MM.1S (cell line): Measurements from ENCODE around the gene DSCAM.
A peak's percentile ranks its signal among the peaks of the same experiment; 100 is the strongest.

ENCODE experiments used
- DNase-seq: peaks from one replicate; pipeline ENCODE4 v3.0.0-alpha.2; 2015
- H2AFZ ChIP-seq: fragments of 300-600 bp; sonication (generic); 2 replicates; pipeline ENCODE4 v1.6.0; 2016; ENCODE audit warnings: antibody characterized with exemption, low read length
- H3F3A ChIP-seq: fragments of 300-600 bp; sonication (generic); 2 replicates; pipeline ENCODE4 v1.6.1; 2016; ENCODE audit warnings: mild to moderate bottlenecking, antibody characterized with exemption, low read length, moderate library complexity, mixed read lengths; ENCODE audit not compliant: insufficient read depth
- H3K27ac ChIP-seq: fragments of 300-600 bp; sonication (generic); 2 replicates; pipeline ENCODE4 v1.5.1; 2016; ENCODE audit warnings: mild to moderate bottlenecking, low read length
- H3K27me3 ChIP-seq: fragments of 300-600 bp; sonication (generic); replicated peaks from 2 replicates; pipeline ENCODE4 v1.6.0; 2016; ENCODE audit warnings: low read length; ENCODE audit not compliant: insufficient read depth
- H3K36me3 ChIP-seq: fragments of 300-600 bp; sonication (generic); replicated peaks from 2 replicates; pipeline ENCODE4 v1.6.1; 2016; ENCODE audit warnings: mild to moderate bottlenecking, low read length, mixed read lengths; ENCODE audit not compliant: insufficient read depth
- H3K4me1 ChIP-seq: fragments of 300-600 bp; sonication (generic); 2 replicates; pipeline ENCODE4 v1.6.1; 2016; ENCODE audit warnings: low read length, mixed read lengths
- H3K4me2 ChIP-seq: fragments of 300-600 bp; sonication (generic); 2 replicates; pipeline ENCODE4 v1.6.0; 2016; ENCODE audit warnings: low read depth, low read length
- H3K4me3 ChIP-seq: fragments of 300-600 bp; sonication (generic); 2 replicates; pipeline ENCODE4 v1.5.1; 2016; ENCODE audit warnings: low read length, mixed read lengths
- H3K79me2 ChIP-seq: fragments of 300-600 bp; sonication (generic); 2 replicates; pipeline ENCODE4 v1.6.1; 2016; ENCODE audit warnings: mixed run types, low read length, mixed read lengths
- H3K9ac ChIP-seq: fragments of 300-600 bp; sonication (generic); 2 replicates; pipeline ENCODE4 v1.6.1; 2016; ENCODE audit warnings: low read length, mixed read lengths
- H3K9me2 ChIP-seq: fragments of 300-600 bp; sonication (generic); replicated peaks from 2 replicates; pipeline ENCODE4 v1.6.1; 2016; ENCODE audit warnings: mild to moderate bottlenecking, low read length, mixed read lengths; ENCODE audit not compliant: insufficient read depth
- H3K9me3 ChIP-seq: fragments of 300-600 bp; sonication (generic); replicated peaks from 2 replicates; pipeline ENCODE4 v1.6.1; 2016; ENCODE audit warnings: mild to moderate bottlenecking, low read length, mixed read lengths; ENCODE audit not compliant: insufficient read depth
- H4K20me1 ChIP-seq: fragments of 300-600 bp; sonication (generic); 2 replicates; pipeline ENCODE4 v1.6.1; 2016; ENCODE audit warnings: mild to moderate bottlenecking, low read length, moderate library complexity, mixed read lengths; ENCODE audit not compliant: insufficient read depth
- EZH2 ChIP-seq: fragments of 300-600 bp; sonication (generic); optimal IDR thresholded peaks from 2 replicates; pipeline ENCODE3; 2017; ENCODE audit warnings: low read depth, mild to moderate bottlenecking, antibody characterized with exemption, low read length, mixed read lengths
- EZH2phosphoT487 ChIP-seq: fragments of 300-600 bp; sonication (generic); IDR thresholded peaks from 2 replicates; pipeline ENCODE4 v1.6.1; 2018; ENCODE audit warnings: antibody characterized with exemption, low read length
- TF ChIP-seq, protein P1 (sequence below): fragments of 300-600 bp; sonication (generic); IDR thresholded peaks from 2 replicates; pipeline ENCODE4 v1.5.1; 2016; ENCODE audit warnings: antibody characterized with exemption, low read length, mixed read lengths

Gene DSCAM

DNA sequence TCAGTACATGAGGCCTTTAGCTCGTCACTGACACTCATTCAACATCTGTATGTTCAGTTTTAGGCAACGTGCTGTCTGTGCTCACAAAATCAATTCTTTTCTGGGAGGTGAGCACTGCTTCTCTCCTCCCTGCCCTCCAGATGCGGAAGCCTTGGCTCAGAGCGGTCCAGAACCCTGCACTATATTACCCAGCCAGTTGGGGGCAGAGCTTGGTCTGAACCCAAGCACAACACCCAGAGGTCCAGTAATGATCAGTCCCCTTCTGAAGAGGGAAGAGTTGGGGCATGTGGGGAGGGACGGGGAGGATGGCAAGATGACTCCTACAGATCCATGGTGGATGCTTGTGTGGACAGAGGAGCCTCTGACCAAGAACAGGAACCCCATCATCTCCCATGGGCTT is 5.6 kb upstream of the DSCAM start:
- H3K27me3 ChIP-seq: no peaks in the 10 kb centered on the region
- no peaks in the 10 kb centered on the region for H4K20me1 ChIP-seq
- no peak overlapping the region for H3K27ac ChIP-seq
- H3K9ac ChIP-seq: no peak overlapping the region
- no peak overlapping the region for H2AFZ ChIP-seq
- no peaks in the 10 kb centered on the region for H3K36me3 ChIP-seq
- no peaks in the 10 kb centered on the region for H3K4me1 ChIP-seq
- TF ChIP-seq EZH2phosphoT487: no peak
- TF ChIP-seq, protein P1, sequence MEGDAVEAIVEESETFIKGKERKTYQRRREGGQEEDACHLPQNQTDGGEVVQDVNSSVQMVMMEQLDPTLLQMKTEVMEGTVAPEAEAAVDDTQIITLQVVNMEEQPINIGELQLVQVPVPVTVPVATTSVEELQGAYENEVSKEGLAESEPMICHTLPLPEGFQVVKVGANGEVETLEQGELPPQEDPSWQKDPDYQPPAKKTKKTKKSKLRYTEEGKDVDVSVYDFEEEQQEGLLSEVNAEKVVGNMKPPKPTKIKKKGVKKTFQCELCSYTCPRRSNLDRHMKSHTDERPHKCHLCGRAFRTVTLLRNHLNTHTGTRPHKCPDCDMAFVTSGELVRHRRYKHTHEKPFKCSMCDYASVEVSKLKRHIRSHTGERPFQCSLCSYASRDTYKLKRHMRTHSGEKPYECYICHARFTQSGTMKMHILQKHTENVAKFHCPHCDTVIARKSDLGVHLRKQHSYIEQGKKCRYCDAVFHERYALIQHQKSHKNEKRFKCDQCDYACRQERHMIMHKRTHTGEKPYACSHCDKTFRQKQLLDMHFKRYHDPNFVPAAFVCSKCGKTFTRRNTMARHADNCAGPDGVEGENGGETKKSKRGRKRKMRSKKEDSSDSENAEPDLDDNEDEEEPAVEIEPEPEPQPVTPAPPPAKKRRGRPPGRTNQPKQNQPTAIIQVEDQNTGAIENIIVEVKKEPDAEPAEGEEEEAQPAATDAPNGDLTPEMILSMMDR: 0 out of 2 replicates have a peak, but pooled peaks have one; percentile 5
- H3K9me3 ChIP-seq: no peaks in the 10 kb centered on the region
- DNase-seq: no peak
- H3K79me2 ChIP-seq: no peaks in the 10 kb centered on the region
- no peak overlapping the region for H3K4me2 ChIP-seq
- H3F3A ChIP-seq: no peaks in the 10 kb centered on the region
- no peaks in the 10 kb centered on the region for H3K9me2 ChIP-seq
- no peak overlapping the region for H3K4me3 ChIP-seq

DNA sequence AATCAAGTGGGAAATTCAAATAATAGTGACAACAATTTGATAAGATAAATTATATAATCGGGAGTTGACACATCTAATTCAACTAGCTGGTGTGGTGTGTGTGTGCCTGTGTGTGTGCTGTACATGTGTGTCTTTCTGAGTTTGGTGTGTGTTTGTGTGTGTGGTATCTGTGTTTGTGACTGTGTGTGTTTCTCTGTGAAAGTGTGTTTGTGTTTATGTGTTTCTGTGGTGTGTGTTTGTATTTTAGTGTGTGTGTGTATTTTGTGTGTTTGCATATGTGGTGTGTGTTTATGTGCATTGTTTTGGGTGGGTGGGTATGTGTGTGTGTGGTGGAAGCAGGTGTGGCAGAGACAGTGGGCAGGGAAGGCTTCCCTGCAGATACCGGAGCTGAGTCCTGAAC is 4.8 kb upstream of the DSCAM start:
- no peaks in the 10 kb centered on the region for H3F3A ChIP-seq
- H3K4me3 ChIP-seq: no peak overlapping the region

DNA sequence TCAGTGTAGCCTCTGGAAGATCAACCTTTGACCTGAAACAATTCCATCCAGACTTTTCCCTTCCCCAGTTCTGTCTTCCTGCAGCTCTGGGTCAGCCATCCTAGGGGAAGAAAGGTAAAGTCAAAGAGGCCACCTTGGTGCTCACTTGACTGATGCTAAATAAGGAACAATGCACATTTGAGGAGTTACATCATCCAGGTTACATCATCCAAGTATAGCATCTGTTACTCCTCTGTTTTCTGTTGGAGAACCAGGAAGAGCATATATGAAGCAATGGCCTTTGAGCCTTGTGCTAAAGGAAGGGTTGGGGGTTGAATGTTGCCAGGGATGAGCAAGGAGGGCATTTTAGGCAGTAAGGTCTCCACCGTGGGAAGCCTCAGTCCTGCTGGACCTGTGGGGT is 3.1 kb upstream of the DSCAM start:
- Histone ChIP-seq H3K9me3 (no peaks in the 10 kb centered on the region), H3K4me3 (no peak overlapping the region), H3K27me3 (no peaks in the 10 kb centered on the region), H3K9me2 (no peaks in the 10 kb centered on the region), H4K20me1 (no peaks in the 10 kb centered on the region), H3K79me2 (no peaks in the 10 kb centered on the region), H3K4me1 (peaks cover 2% of the 10 kb centered on the region; the same call in 1 of the 2 replicates), H3K27ac (no peak overlapping the region), H3K9ac (no peak overlapping the region), H2AFZ (no peak overlapping the region), H3K4me2 (no peak overlapping the region), H3K36me3 (no peaks in the 10 kb centered on the region), H3F3A (no peaks in the 10 kb centered on the region)
- DNase-seq: no peak
- TF ChIP-seq, protein P1: no peak
- TF ChIP-seq EZH2 (no peak), EZH2phosphoT487 (no peak)

More for the DNA sequence above, 4.8 kb upstream of the DSCAM start:
- Histone ChIP-seq H3K9me2 (no peaks in the 10 kb centered on the region), H4K20me1 (no peaks in the 10 kb centered on the region), H3K4me1 (no peaks in the 10 kb centered on the region), H2AFZ (no peak overlapping the region), H3K9me3 (no peaks in the 10 kb centered on the region), H3K4me2 (no peak overlapping the region), H3K36me3 (no peaks in the 10 kb centered on the region), H3K27ac (no peak overlapping the region), H3K9ac (no peak overlapping the region), H3K79me2 (no peaks in the 10 kb centered on the region), H3K27me3 (no peaks in the 10 kb centered on the region)
- TF ChIP-seq, protein P1: no peak
- TF ChIP-seq EZH2 (no peak), EZH2phosphoT487 (no peak)
- DNase-seq: no peak
